Type B pancreatic cell (in vitro differentiated cells): ENCODE results near the gene POC1A. TPM values are rescaled to one million over a fixed set of nuclear protein-coding genes. Genes with fewer than 3 reads are reported as not detected.

Source experiments
- DNase-seq: peaks from one replicate; pipeline ENCODE4 v3.0.0; 2021; ENCODE audit warnings: mixed read lengths; ENCODE audit not compliant: unreplicated experiment; ENCODE audit errors: extremely low spot score
- H3K27ac Mint-ChIP-seq: 2 replicates; pipeline ENCODE4 v1.8.0; 2021; ENCODE audit warnings: mild to moderate bottlenecking, mixed read lengths
- H3K27me3 Mint-ChIP-seq: 2 replicates; pipeline ENCODE4 v1.8.0; 2021; ENCODE audit warnings: mixed read lengths
- H3K36me3 Mint-ChIP-seq: 2 replicates; pipeline ENCODE4 v1.8.0; 2021; ENCODE audit warnings: mixed read lengths
- H3K4me1 Mint-ChIP-seq: one replicate; pipeline ENCODE4 v1.8.0; 2021; ENCODE audit warnings: mixed read lengths; ENCODE audit not compliant: unreplicated experiment
- H3K4me3 Mint-ChIP-seq: 2 replicates; pipeline ENCODE4 v1.8.0; 2021; ENCODE audit warnings: mild to moderate bottlenecking, mixed read lengths
- H3K9me3 Mint-ChIP-seq: 2 replicates; pipeline ENCODE4 v1.8.0; 2021; ENCODE audit warnings: mixed read lengths
- CTCF ChIP-seq: fragments of 200-600 bp; sonication (generic); conservative IDR thresholded peaks from 2 replicates; pipeline ENCODE4 v1.5.0; 2021; ENCODE audit warnings: antibody characterized with exemption, mild to moderate bottlenecking
- total RNA-seq: library from RNA; stranded (reverse); gene quantifications from 2 replicates; pipeline ENCODE4 v1.2.1, GENCODE V29; 2021; ENCODE audit warnings: low replicate concordance

The POC1A gene
- total RNA-seq, 1 donor from 2014 or later: 19.1 TPM

GRCh38 chr3:52140769-52141168 is 13.5 kb downstream of the POC1A start:
- H3K9me3 Mint-ChIP-seq: no peaks in the 10 kb centered on the region
- H3K27me3 Mint-ChIP-seq: no peaks in the 10 kb centered on the region
- TF ChIP-seq CTCF: no peak
- no peaks in the 10 kb centered on the region for H3K36me3 Mint-ChIP-seq
- no peak for DNase-seq
- H3K4me1 Mint-ChIP-seq: no peaks in the 10 kb centered on the region
- no peak overlapping the region for H3K4me3 Mint-ChIP-seq
- no peak overlapping the region for H3K27ac Mint-ChIP-seq

GRCh38 chr3:52140000-52140399 is 14.2 kb downstream of the POC1A start:
- no peaks in the 10 kb centered on the region for H3K27me3 Mint-ChIP-seq
- no peaks in the 10 kb centered on the region for H3K4me1 Mint-ChIP-seq
- DNase-seq: no peak
- H3K36me3 Mint-ChIP-seq: no peaks in the 10 kb centered on the region
- H3K9me3 Mint-ChIP-seq: no peaks in the 10 kb centered on the region
- no peak overlapping the region for H3K27ac Mint-ChIP-seq
- H3K4me3 Mint-ChIP-seq: no peak overlapping the region
- no peak for TF ChIP-seq CTCF

GRCh38 chr3:52137311-52137710 is 16.9 kb downstream of the POC1A start:
- no peaks in the 10 kb centered on the region for H3K4me1 Mint-ChIP-seq
- no peak for TF ChIP-seq CTCF
- no peak for DNase-seq
- no peaks in the 10 kb centered on the region for H3K36me3 Mint-ChIP-seq
- H3K27ac Mint-ChIP-seq: no peak overlapping the region
- no peaks in the 10 kb centered on the region for H3K9me3 Mint-ChIP-seq
- no peak overlapping the region for H3K4me3 Mint-ChIP-seq
- H3K27me3 Mint-ChIP-seq: no peaks in the 10 kb centered on the region

GRCh38 chr3:52136513-52136912 is 17.7 kb downstream of the POC1A start:
- H3K36me3 Mint-ChIP-seq: no peaks in the 10 kb centered on the region
- H3K4me1 Mint-ChIP-seq: no peaks in the 10 kb centered on the region
- no peaks in the 10 kb centered on the region for H3K27me3 Mint-ChIP-seq
- H3K9me3 Mint-ChIP-seq: no peaks in the 10 kb centered on the region
- TF ChIP-seq CTCF: no peak
- H3K4me3 Mint-ChIP-seq: no peak overlapping the region
- DNase-seq: no peak
- H3K27ac Mint-ChIP-seq: no peak overlapping the region

GRCh38 chr3:52135332-52135731 is 18.9 kb downstream of the POC1A start:
- Mint-ChIP-seq H3K9me3 (no peaks in the 10 kb centered on the region), H3K4me3 (no peak overlapping the region), H3K4me1 (no peaks in the 10 kb centered on the region), H3K27ac (no peak overlapping the region), H3K36me3 (no peaks in the 10 kb centered on the region), H3K27me3 (no peaks in the 10 kb centered on the region)
- no peak for DNase-seq
- no peak for TF ChIP-seq CTCF

GRCh38 chr3:52134761-52135160 is 19.5 kb downstream of the POC1A start:
- no peaks in the 10 kb centered on the region for H3K27me3 Mint-ChIP-seq
- no peak overlapping the region for H3K4me3 Mint-ChIP-seq

More at GRCh38 chr3:52134761-52135160, 19.5 kb downstream of the POC1A start:
- TF ChIP-seq CTCF: no peak
- Mint-ChIP-seq H3K4me1 (no peaks in the 10 kb centered on the region), H3K27ac (no peak overlapping the region), H3K9me3 (no peaks in the 10 kb centered on the region), H3K36me3 (no peaks in the 10 kb centered on the region)
- no peak for DNase-seq
